Measurements from ENCODE around the gene SEMA3E.
"Not testable (repeated sequence)": the region's sequence is repeated elsewhere in the genome, so short reads cannot be mapped to it uniquely, and the experiment has no call there.

The SEMA3E gene

GRCh38 chr7:83447681-83448080, 201.3 kb downstream of the SEMA3E start:
- no peak for DNase-seq

DNA sequence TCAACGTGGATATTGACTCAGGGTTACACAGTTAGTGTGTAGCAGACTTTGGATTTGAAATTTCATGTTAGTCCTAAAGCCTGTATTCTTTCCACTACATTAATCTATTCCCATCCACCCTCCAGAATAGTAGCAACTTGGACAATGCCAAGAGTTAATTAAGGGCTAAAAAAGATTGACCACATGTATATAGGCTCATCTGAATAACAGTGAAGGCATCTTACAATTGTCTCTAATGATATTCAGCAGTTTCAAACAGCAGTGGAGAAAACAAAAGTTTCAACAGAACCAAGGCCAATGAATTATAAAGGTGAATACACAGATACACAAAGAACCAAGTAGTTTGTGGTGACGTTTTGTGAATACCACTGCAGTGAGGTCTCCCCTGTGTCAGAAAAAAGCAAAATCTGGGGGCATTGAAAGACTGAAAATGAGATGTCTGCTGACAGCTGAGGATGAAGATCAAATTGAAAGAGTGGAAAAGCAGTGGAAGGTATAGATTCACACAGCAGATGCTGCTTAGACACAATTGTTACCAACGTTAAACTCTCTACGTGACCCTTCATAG, 202.8 kb downstream of the SEMA3E start:
- DNase-seq, result no peak

GRCh38 chr7:83442911-83443310, 206.0 kb downstream of the SEMA3E start:
- no peak for DNase-seq

- no peak for DNase-seq
These were observed 209.9 kb downstream of the SEMA3E start for GRCh38 chr7:83439026-83439425.

DNA sequence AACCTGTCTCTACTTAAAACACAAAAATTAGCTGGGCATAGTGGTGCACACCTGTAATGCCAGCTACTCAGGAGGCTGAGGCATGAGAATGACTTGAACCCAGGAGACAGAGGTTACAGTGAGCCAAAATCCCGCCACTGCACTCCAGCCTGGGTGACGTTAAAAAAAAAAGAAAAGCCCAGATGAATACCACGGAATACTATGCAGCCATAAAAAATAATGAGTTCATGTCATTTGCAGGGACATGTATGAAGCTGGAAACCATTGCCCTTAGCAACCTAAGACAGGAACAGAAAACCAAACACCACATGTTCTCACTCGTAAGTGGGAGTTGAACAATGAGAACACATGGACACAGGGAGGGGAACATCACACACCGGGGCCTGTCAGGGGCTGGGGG, 218.7 kb downstream of the SEMA3E start:
- DNase-seq, result not testable (repeated sequence)

GRCh38 chr7:83429493-83429892, 219.4 kb downstream of the SEMA3E start:
- no peak for DNase-seq

- no peak for DNase-seq
These were observed 221.1 kb downstream of the SEMA3E start for GRCh38 chr7:83427884-83428283.

GRCh38 chr7:83426325-83426724, 222.6 kb downstream of the SEMA3E start:
- no peak for DNase-seq

- DNase-seq, result no peak
These were observed 229.9 kb downstream of the SEMA3E start for GRCh38 chr7:83419013-83419412.

DNA sequence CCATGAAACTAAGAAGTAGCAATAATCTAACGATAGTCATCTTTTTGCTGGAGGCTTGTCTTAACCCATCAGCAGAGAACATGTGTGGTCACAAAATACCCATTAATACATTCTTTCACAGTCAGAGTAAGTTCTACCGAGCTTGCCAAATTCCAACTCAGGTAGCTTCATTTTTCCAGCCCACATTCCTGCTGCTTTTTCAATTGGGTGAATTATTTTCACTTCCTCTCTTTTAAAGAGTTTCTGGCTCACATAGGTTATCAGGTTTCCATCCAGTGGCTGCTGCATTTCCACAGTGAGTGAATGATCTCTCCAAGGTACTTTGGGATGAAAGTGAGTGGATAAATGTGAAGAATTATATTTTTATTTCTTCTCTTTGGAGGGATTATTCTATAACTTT, 233.1 kb downstream of the SEMA3E start:
- no peak for DNase-seq

- DNase-seq, result no peak
These were observed 234.0 kb downstream of the SEMA3E start for GRCh38 chr7:83414947-83415346.

DNA sequence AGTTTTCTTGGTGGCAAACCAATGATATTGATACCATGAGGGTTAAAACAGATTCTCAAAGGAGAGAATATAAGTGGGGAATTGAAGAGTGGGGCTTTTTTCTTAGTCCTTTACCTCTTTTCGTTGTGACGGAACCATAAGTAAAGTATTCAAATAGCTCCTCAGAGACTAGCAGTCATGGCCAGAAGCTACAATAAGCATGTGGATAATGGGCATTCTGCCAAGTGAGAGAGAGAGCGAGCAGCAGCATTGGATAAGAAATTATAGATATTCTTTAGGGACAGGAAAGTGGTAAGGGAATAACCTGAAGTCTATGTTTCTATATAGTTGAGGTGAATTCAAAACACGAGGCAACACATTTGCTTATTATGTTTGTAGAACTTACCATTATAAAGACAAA, 235.1 kb downstream of the SEMA3E start:
- peak; percentile 37 for DNase-seq

- DNase-seq, result no peak
These were observed 235.5 kb downstream of the SEMA3E start for GRCh38 chr7:83413424-83413823.

- peak; percentile 38 for DNase-seq
These were observed 237.8 kb downstream of the SEMA3E start for GRCh38 chr7:83410989-83411591.

GRCh38 chr7:83394776-83395175, 254.2 kb downstream of the SEMA3E start:
- no peak for DNase-seq

DNA sequence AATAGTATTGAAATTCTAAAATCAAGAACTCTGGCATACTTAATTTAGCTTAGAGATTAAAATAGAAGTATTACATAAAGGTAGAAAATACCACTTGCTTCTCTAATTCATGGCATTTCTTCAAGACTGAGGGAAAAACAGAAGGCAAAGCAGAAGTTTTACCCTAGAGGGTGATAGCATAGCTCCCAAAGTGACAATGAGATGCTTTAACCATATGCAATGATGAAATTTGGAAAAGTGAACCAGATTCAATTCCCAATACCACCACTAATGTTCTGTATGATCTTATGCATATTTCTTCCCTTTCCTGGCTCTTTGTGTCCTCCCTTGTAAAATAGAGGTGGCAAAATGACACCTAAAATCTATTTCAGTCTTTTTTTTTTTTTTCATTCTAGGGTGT, 260.5 kb downstream of the SEMA3E start:
- DNase-seq, result no peak

DNA sequence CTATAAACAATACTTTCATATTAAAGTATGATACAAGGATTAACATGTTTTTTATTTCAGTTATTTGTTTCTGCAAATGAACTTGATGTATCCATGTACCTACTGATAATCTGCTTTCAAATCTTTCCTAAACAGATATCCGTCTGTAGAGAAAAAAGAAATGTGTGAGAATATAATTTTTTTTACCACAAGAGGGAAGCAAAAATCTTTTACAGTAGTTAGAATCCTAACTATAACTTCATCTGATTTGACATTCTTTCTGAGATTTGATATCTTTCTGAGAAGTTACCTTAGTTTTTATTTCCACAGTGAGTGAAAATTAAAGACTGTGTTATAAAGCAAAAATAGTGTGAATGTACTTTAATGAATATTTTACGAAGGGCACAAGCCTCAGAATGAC, 282.3 kb downstream of the SEMA3E start:
- DNase-seq, result no peak

GRCh38 chr7:83365746-83366145, 283.2 kb downstream of the SEMA3E start:
- DNase-seq, result no peak

- no peak for DNase-seq
These were observed 285.9 kb downstream of the SEMA3E start for GRCh38 chr7:83362871-83363550.

- DNase-seq, result peak; percentile 79
These were observed 289.8 kb downstream of the SEMA3E start for GRCh38 chr7:83359108-83359507.

DNA sequence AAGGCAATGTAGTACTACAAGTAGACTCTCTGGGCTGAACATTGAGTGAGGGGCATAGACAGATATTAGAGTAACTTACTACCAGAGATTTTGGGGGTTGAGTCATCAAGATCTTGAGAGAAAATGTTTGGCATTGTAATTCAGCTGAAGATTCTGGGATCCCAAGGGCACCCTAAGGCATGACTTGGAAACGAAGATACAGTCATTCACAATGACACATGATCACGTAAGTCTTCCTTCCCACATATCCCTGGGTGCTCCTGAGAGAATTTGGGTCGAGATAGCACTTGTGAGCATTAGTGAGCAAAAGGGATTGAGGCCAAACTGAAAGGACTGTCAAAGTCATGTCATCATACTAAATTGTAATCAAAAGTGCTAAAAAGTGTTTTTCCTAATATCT, 293.8 kb downstream of the SEMA3E start:
- DNase-seq, result no peak

GRCh38 chr7:83347945-83348444, 300.9 kb downstream of the SEMA3E start:
- DNase-seq, result no peak

GRCh38 chr7:83339907-83340306, 309.0 kb downstream of the SEMA3E start:
- DNase-seq, result no peak

DNA sequence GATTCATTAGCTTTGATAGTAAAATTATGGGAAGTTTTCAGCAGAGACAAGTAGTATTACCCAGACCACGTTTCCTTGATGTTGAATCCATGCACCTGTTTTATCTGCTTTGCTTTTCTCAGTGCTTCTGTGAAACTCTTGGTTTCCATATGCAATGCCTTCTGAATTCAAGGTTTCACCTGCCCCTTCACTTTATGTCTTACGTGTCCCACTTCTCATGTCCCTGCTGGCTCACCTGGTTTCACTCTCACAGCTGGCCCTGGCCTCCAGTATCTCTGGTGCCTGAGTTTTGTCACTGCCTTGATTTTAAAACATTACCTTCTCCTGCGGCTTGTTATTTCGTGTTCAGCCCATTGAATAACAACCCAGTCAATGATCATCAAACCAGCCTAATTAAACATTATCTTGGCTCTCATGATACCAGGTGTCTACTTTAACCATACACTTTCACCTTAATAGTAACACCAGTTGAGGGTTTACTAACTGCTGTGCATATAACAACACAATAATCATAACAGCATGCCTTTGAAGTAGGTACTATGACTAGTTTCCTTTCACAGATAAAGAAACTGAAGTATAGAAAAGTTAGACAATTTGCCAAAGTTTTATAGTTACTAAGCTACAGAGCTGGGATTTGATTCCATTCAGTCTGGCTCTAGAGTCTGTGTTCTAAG, 310.5 kb downstream of the SEMA3E start:
- DNase-seq, result no peak

Measured in NCI-H2171 (cell line).